ENCODE results near the gene TANGO2. TPM values are rescaled to one million over a fixed set of nuclear protein-coding genes. Genes with fewer than 3 reads are reported as not detected.

TANGO2 gene
- total RNA-seq, 4 donors from 2014 or later: 12.4 to 36.1 (median 19.8) TPM

DNA sequence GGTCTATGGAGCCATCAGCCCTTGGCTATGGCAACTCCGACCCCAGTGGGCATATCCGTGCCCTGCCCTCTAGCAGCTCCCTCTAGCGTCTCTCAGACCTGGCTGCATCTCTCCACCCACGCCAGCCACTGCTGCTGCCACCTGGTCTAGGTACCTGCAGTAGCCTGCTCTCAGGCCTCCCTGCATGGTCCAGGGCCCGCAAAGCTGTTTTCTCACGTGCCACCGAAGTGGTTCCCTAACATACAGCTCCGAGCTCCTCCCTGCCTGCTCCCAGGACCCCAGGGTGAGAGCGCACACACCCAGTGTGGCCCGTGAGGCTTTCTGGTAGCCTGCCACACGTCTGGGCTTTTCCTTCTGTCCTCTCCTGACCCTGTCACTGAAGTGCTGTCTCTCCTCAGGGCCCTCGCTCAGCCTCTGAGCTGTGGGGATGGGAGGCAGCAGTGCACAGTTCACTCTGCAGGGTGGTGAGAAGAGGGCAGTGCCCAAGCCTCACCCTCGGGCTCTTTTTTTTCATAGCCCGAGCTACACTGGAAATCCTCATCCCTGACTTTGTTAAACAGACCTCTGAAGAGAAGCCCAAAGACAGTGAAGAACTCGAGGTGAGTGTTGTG, 73.4 kb downstream of the TANGO2 start:
- intact Hi-C loops (cut with DNase I; ENCODE audit: low total_unique reads): loop anchor here (10.0 kb wide), 1 partner anchor 60 kb away; no protein-coding TSS in a partner anchor
- 95 to 97% methylated on average over 15 of the region's 15 CpGs for WGBS, 2 donors
- DNase-seq (ENCODE audit: low spot score in 2 of 2): no peak
- TF ChIP-seq, protein P1, sequence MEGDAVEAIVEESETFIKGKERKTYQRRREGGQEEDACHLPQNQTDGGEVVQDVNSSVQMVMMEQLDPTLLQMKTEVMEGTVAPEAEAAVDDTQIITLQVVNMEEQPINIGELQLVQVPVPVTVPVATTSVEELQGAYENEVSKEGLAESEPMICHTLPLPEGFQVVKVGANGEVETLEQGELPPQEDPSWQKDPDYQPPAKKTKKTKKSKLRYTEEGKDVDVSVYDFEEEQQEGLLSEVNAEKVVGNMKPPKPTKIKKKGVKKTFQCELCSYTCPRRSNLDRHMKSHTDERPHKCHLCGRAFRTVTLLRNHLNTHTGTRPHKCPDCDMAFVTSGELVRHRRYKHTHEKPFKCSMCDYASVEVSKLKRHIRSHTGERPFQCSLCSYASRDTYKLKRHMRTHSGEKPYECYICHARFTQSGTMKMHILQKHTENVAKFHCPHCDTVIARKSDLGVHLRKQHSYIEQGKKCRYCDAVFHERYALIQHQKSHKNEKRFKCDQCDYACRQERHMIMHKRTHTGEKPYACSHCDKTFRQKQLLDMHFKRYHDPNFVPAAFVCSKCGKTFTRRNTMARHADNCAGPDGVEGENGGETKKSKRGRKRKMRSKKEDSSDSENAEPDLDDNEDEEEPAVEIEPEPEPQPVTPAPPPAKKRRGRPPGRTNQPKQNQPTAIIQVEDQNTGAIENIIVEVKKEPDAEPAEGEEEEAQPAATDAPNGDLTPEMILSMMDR (IDR thresholded peaks at IDR 0.05): no peak
- no peak for TF ChIP-seq POLR2A (IDR thresholded peaks at IDR 0.05)
- H3K4me3 ChIP-seq (ENCODE audit: low read depth, poor library complexity, severe bottlenecking): no peak overlapping the region

GRCh38 chr22:20095521-20095920, 74.6 kb downstream of the TANGO2 start:
- TF ChIP-seq POLR2A (IDR thresholded peaks at IDR 0.05): no peak
- TF ChIP-seq, protein P1 (IDR thresholded peaks at IDR 0.05): no peak
- DNase-seq (ENCODE audit: low spot score in 2 of 2): no peak
- WGBS, 2 donors: 95% methylated on average over 4 of the region's 4 CpGs
- intact Hi-C loops (cut with DNase I; ENCODE audit: low total_unique reads): loop anchor here (10.0 kb wide), 1 partner anchor 61 kb away; no protein-coding TSS in a partner anchor
- H3K4me3 ChIP-seq (ENCODE audit: low read depth, poor library complexity, severe bottlenecking): no peak overlapping the region

DNA sequence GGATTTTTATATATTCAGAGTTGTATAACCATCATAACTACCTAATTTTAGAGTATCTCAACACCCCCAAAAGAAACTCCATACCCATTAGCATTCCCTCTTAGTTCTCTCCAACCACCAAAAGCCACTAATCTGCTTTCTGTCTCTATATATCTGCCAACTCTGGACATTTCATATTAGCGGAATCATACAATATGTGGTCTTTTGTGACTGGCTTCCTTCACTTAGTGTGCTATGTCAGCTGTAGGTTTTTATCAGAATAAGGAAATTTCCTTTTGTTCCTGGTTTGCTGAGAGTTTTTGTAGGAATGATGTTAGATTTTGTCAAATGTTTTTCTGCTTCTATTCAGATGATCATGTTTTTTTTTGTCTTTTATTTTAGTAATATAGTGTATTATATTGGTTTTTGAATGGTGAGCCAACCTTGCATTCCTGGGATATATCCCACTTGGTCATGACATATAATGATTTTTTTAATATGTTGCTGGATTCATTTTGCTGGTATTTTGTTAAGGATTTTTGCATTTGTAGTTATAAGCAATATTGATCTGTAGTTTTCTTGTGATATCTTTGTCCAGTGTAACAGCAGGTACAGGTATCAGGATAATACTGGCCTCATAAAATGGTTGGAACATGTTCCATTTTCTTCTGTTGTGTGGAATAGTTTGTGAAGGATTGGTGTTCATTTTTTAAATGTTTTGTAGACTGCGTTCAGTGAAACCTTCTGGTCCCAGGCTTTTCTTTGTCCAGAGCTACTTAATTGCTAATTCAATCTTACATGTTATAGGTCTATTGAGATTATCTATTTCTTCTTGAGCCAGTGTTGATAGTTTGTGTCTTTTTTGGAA, 75.9 kb downstream of the TANGO2 start:
- intact Hi-C loops (cut with DNase I; ENCODE audit: low total_unique reads): loop anchor here (10.0 kb wide), 1 partner anchor 62 kb away; no protein-coding TSS in a partner anchor
- WGBS, 2 donors: 95 to 99% methylated on average over 2 of the region's 2 CpGs
- DNase-seq (ENCODE audit: low spot score in 2 of 2): no peak
- TF ChIP-seq, protein P1 (IDR thresholded peaks at IDR 0.05): no peak
- no peak for TF ChIP-seq POLR2A (IDR thresholded peaks at IDR 0.05)
- H3K4me3 ChIP-seq (ENCODE audit: low read depth, poor library complexity, severe bottlenecking): no peak overlapping the region

GRCh38 chr22:20099099-20099711, 78.3 kb downstream of the TANGO2 start:
- DNase-seq (ENCODE audit: low spot score in 2 of 2): no peak
- no peak overlapping the region for H3K4me3 ChIP-seq (ENCODE audit: low read depth, poor library complexity, severe bottlenecking)
- TF ChIP-seq, protein P1 (IDR thresholded peaks at IDR 0.05): no peak
- TF ChIP-seq POLR2A (IDR thresholded peaks at IDR 0.05): no peak
- intact Hi-C loops (cut with DNase I; ENCODE audit: low total_unique reads): loop anchor here (10.0 kb wide), 1 partner anchor 64 kb away; no protein-coding TSS in a partner anchor
- 95 to 96% methylated on average over 6 of the region's 6 CpGs for WGBS, 2 donors

GRCh38 chr22:20101638-20102037, 80.7 kb downstream of the TANGO2 start:
- WGBS, 2 donors: 78 to 80% methylated on average over 8 of the region's 8 CpGs
- TF ChIP-seq, protein P1 (IDR thresholded peaks at IDR 0.05): no peak
- no peak for TF ChIP-seq POLR2A (IDR thresholded peaks at IDR 0.05)
- DNase-seq (ENCODE audit: low spot score in 2 of 2): no peak
- H3K4me3 ChIP-seq (ENCODE audit: low read depth, poor library complexity, severe bottlenecking): no peak overlapping the region
- intact Hi-C loops (cut with DNase I; ENCODE audit: low total_unique reads): no loop called here

Data from lower leg skin (tissue), 4 donors.